Aorta (tissue), 4 donors: ENCODE data around the gene MAGED4B. TPM values are rescaled to one million over a fixed set of nuclear protein-coding genes. Genes with fewer than 3 reads are reported as not detected.

Experiments used
- polyA plus RNA-seq, 2 donors: library from polyadenylated mRNA; stranded (reverse); fragments of 200-250 nt; gene quantifications; one replicate each; pipeline ENCODE4 v1.2.3, GENCODE V29; 2013
- total RNA-seq, 2 donors: library from RNA; stranded (reverse); fragmentation: NEBNext Ultra II Directional; extraction: Animal tissue kit (Norgen Biotek cat#: 25700); gene quantifications; one replicate each; pipeline ENCODE4 v1.2.1, GENCODE V29; 2021
- donor health status: healthy with polysubstance abuse.
- donor health status: Bipolar disorder and iron deficiency.
- donor health status: DM: no; HTN: no; CAD: no.
- donor health status: DM: yes; HTN: yes; CAD: no.

MAGED4B gene
- total and polyA plus RNA-seq, 4 donors: 2.7 to 12.5 (median 9.6) TPM; not detected in 1

Other genes starting within 250 kb of the MAGED4B start
- 10 to 100 TPM; 82.2 to 91.2 TPM for gene MAGED1, start 175.6 kb downstream of the MAGED4B start, total RNA-seq
- 10 to 100 TPM; 26.7 to 57.9 TPM for gene MAGED1, start 175.6 kb downstream of the MAGED4B start, polyA plus RNA-seq
- 1 to 10 TPM; 2.2 to 2.6 TPM for gene MAGED4, start 115.7 kb upstream of the MAGED4B start, total RNA-seq
- 1 to 10 TPM in 1 of 2 donors, under 1 TPM in 1; 0.88 to 1.8 TPM for gene MAGED4, start 115.7 kb upstream of the MAGED4B start, polyA plus RNA-seq